ENCODE measurements around the gene VPS37C. TPM values are rescaled to one million over a fixed set of nuclear protein-coding genes. Genes with fewer than 3 reads are reported as not detected.
"Not testable (repeated sequence)": the region's sequence is repeated elsewhere in the genome, so short reads cannot be mapped to it uniquely, and the experiment has no call there.

Gene VPS37C
- total RNA-seq, 1 experiment from 2014 or later, result 23.4 TPM

GRCh38 chr11:61098778-61099177 is 62.4 kb downstream of the VPS37C start:
- TF ChIP-seq KAT7 (CRISPR knock-in tag; IDR thresholded peaks at IDR 0.05; ENCODE audit: borderline replicate concordance), result no peak
- no peak for TF ChIP-seq MXD4 (CRISPR knock-in tag; IDR thresholded peaks at IDR 0.05; ENCODE audit: borderline replicate concordance)
- no peak for TF ChIP-seq PREB (CRISPR knock-in tag; IDR thresholded peaks at IDR 0.05; ENCODE audit: borderline replicate concordance)
- no peak for TF ChIP-seq ZBTB21 (CRISPR knock-in tag; IDR thresholded peaks at IDR 0.05; ENCODE audit: borderline replicate concordance)
- no peak for TF ChIP-seq CREB1 (CRISPR knock-in tag; IDR thresholded peaks at IDR 0.05)
- TF ChIP-seq ZNF263 (CRISPR knock-in tag; IDR thresholded peaks at IDR 0.05; ENCODE audit: low read depth), result no peak
- TF ChIP-seq ZNF219 (CRISPR knock-in tag; IDR thresholded peaks at IDR 0.05; ENCODE audit: borderline replicate concordance), result no peak
- TF ChIP-seq GABPB1 (CRISPR knock-in tag; IDR thresholded peaks at IDR 0.05), result no peak
- no peak for TF ChIP-seq ESRRA (CRISPR knock-in tag; IDR thresholded peaks at IDR 0.05; ENCODE audit: borderline replicate concordance)
- no peak for TF ChIP-seq JAZF1 (CRISPR knock-in tag; IDR thresholded peaks at IDR 0.05)
- TF ChIP-seq ZNF281 (CRISPR knock-in tag; IDR thresholded peaks at IDR 0.05), result no peak
- no peak for TF ChIP-seq CREM (CRISPR knock-in tag; IDR thresholded peaks at IDR 0.05)
- no peak for TF ChIP-seq HMGXB4 (CRISPR knock-in tag; IDR thresholded peaks at IDR 0.05)
- Mint-ChIP-seq H3K36me3 (peaks cover 6% of the 10 kb centered on the region), H3K27me3 (ENCODE audit: low read depth) (no peaks in the 10 kb centered on the region; the same call in 1 of the 2 replicates), H3K9me3 (peaks cover 17% of the 10 kb centered on the region), H3K4me3 (no peak overlapping the region), H3K27ac (no peak overlapping the region), H3K4me1 (no peaks in the 10 kb centered on the region)
- ChIA-PET POLR2A (no interaction called here), CTCF (no interaction called here)
- DNase-seq (ENCODE audit: low spot score) (no peak), ATAC-seq (no peak)

- CTCF ChIA-PET; H3K27ac Mint-ChIP-seq; H3K27me3 Mint-ChIP-seq (ENCODE audit: low read depth); POLR2A ChIA-PET; H3K36me3 Mint-ChIP-seq; DNase-seq (ENCODE audit: low spot score); H3K4me3 Mint-ChIP-seq; H3K4me1 Mint-ChIP-seq; ATAC-seq: not testable (repeated sequence)
- peaks cover 22% of the 10 kb centered on the region for H3K9me3 Mint-ChIP-seq
Measured at GRCh38 chr11:61098261-61098660, 63.0 kb downstream of the VPS37C start.

- ATAC-seq, result no peak
- H3K27ac Mint-ChIP-seq, result no peak overlapping the region
- ChIA-PET CTCF (no interaction called here), POLR2A (no interaction called here)
- H3K4me3 Mint-ChIP-seq, result no peak overlapping the region
- no peaks in the 10 kb centered on the region; the same call in 1 of the 2 replicates for H3K27me3 Mint-ChIP-seq (ENCODE audit: low read depth)
- no peak for DNase-seq (ENCODE audit: low spot score)
- peaks cover 25% of the 10 kb centered on the region for H3K9me3 Mint-ChIP-seq
- H3K36me3 Mint-ChIP-seq, result peaks cover 8% of the 10 kb centered on the region
- H3K4me1 Mint-ChIP-seq, result peaks cover 12% of the 10 kb centered on the region
- TF ChIP-seq NFYB (CRISPR knock-in tag; conservative IDR thresholded peaks at IDR 0.05; ENCODE audit: low read depth) (no peak), ERG (CRISPR knock-in tag; IDR thresholded peaks at IDR 0.05) (no peak), STAT6 (CRISPR knock-in tag; conservative IDR thresholded peaks at IDR 0.05; ENCODE audit: low read depth) (no peak), ZNF416 (CRISPR knock-in tag; IDR thresholded peaks at IDR 0.05) (no peak), FOXK1 (CRISPR knock-in tag; IDR thresholded peaks at IDR 0.05) (no peak), MLX (CRISPR knock-in tag; IDR thresholded peaks at IDR 0.05) (no peak), AR (CRISPR knock-in tag; IDR thresholded peaks at IDR 0.05) (no peak)
Measured at GRCh38 chr11:61095021-61095420, 66.2 kb downstream of the VPS37C start.
